SK-N-SH (cell line): Measurements from ENCODE around the gene TLX1. TPM values are rescaled to one million over a fixed set of nuclear protein-coding genes. Genes with fewer than 3 reads are reported as not detected.

ENCODE experiments used
- CTCF ChIA-PET: fragments of 300-600, 350-600 bp; formaldehyde crosslinking; extraction: SDS; loops from one replicate; lab custom pipeline; 2021; lab: Yijun Ruan, JAX
- POLR2A ChIA-PET: fragments of 350-600 bp; sonication (Branson Sonifier 250); formaldehyde crosslinking; extraction: SDS; loops from one replicate; lab custom pipeline; 2020; ENCODE audit warnings: antibody characterized with exemption, inconsistent platforms; lab: Yijun Ruan, JAX
- DNase-seq: peaks from one replicate; pipeline ENCODE4 v3.0.0; 2012
- H2AFZ ChIP-seq: fragments of 200-600 bp; sonication (generic); 2 replicates; pipeline ENCODE4 v1.8.1; 2016; ENCODE audit warnings: antibody characterized with exemption, mild to moderate bottlenecking, low read depth
- H3F3A ChIP-seq: fragments of 200-600 bp; sonication (generic); replicated peaks from 2 replicates; pipeline ENCODE3; 2016; ENCODE audit warnings: antibody characterized with exemption, mild to moderate bottlenecking; ENCODE audit not compliant: insufficient read depth
- H3K27ac ChIP-seq, 2 experiments: fragments of 200-500 bp in 1 of 2; fragments of 200-600 bp in 1 of 2; sonication (Bioruptor generic) in 1 of 2; sonication (generic), shearing (Covaris generic) in 1 of 2; 2 replicates each; pipeline versions ENCODE4 v1.5.1 to v1.6.1; 2014 to 2016; ENCODE audit warnings: low read depth in 2 of 2, inconsistent platforms in 1 of 2, low read length in 1 of 2, mild to moderate bottlenecking in 1 of 2, mixed read lengths in 1 of 2
- H3K27me3 ChIP-seq: fragments of 200-600 bp; sonication (generic), shearing (Covaris generic); 2 replicates; pipeline ENCODE4 v1.6.1; 2016; ENCODE audit warnings: mixed run types; ENCODE audit not compliant: insufficient read depth
- H3K36me3 ChIP-seq, 2 experiments: fragments of 200-500 bp in 1 of 2; fragments of 200-600 bp in 1 of 2; sonication (Bioruptor generic) in 1 of 2; sonication (generic) in 1 of 2; replicated peaks in 1 of 2; 2 replicates each; pipeline versions ENCODE3 to v1.5.1; 2014 to 2016; ENCODE audit warnings: low read length in 1 of 2, mild to moderate bottlenecking in 1 of 2; ENCODE audit not compliant: insufficient read depth in 2 of 2, control insufficient read depth in 1 of 2
- H3K4me1 ChIP-seq, 2 experiments: fragments of 200-500 bp in 1 of 2; fragments of 200-600 bp in 1 of 2; sonication (Bioruptor generic) in 1 of 2; sonication (generic), shearing (Covaris generic) in 1 of 2; 2 replicates each; pipeline versions ENCODE4 v1.5.1 to v1.6.1; 2014 to 2016; ENCODE audit warnings: low read depth in 1 of 2, low read length in 1 of 2, mixed run types in 1 of 2; ENCODE audit not compliant: insufficient read depth in 2 of 2, control insufficient read depth in 1 of 2
- H3K4me2 ChIP-seq: fragments of 200-600 bp; sonication (generic), shearing (Covaris generic); 2 replicates; pipeline ENCODE4 v1.6.1; 2017; ENCODE audit warnings: mixed run types
- H3K4me3 ChIP-seq, 2 experiments: fragments of 200-500 bp in 1 of 2; fragments of 200-600 bp in 1 of 2; sonication (Bioruptor generic) in 1 of 2; sonication (generic), shearing (Covaris generic) in 1 of 2; 2 replicates each; pipeline versions ENCODE4 v1.5.1 to v1.8.1; 2014 to 2016; ENCODE audit warnings: low read depth in 2 of 2, inconsistent platforms in 1 of 2, low read length in 1 of 2, mild to moderate bottlenecking in 1 of 2, mixed read lengths in 1 of 2, moderate library complexity in 1 of 2
- H3K79me2 ChIP-seq: fragments of 200-600 bp; sonication (generic); 2 replicates; pipeline ENCODE4 v1.8.1; 2017; ENCODE audit warnings: mild to moderate bottlenecking; ENCODE audit not compliant: insufficient read depth
- H3K9ac ChIP-seq: fragments of 200-600 bp; sonication (generic); 2 replicates; pipeline ENCODE4 v1.6.1; 2017; ENCODE audit warnings: mixed run types
- H3K9me2 ChIP-seq: fragments of 200-600 bp; sonication (generic); 2 replicates; pipeline ENCODE4 v1.6.1; 2017; ENCODE audit warnings: mixed run types
- H3K9me3 ChIP-seq: fragments of 200-600 bp; sonication (generic); 2 replicates; pipeline ENCODE4 v1.6.1; 2017; ENCODE audit warnings: mixed run types, mild to moderate bottlenecking, moderate library complexity
- H4K20me1 ChIP-seq: fragments of 200-600 bp; sonication (generic); 2 replicates; pipeline ENCODE4 v1.6.1; 2017; ENCODE audit warnings: mild to moderate bottlenecking, mixed run types; ENCODE audit not compliant: insufficient read depth
- CTCF ChIP-seq: fragments of 200-600 bp; sonication (generic); IDR thresholded peaks from 2 replicates; pipeline ENCODE4 v1.6.1; 2017; ENCODE audit warnings: antibody characterized with exemption, mild to moderate bottlenecking, moderate library complexity
- ELF1 ChIP-seq: IDR thresholded peaks from 2 replicates; pipeline ENCODE4 v1.4.0; 2012
- EP300 ChIP-seq, 2 experiments: IDR thresholded peaks; 2 replicates each; pipeline versions ENCODE4 v1.4.0 to v1.6.1; 2012; ENCODE audit warnings: borderline replicate concordance in 1 of 2, low read depth in 1 of 2, low read length in 1 of 2
- EZH2phosphoT487 ChIP-seq: fragments of 200-600 bp; sonication (generic); IDR thresholded peaks from 2 replicates; pipeline ENCODE4 v1.6.1; 2017; ENCODE audit warnings: low read depth, mixed run types, mild to moderate bottlenecking, antibody characterized with exemption, moderate library complexity, borderline replicate concordance
- FOSL2 ChIP-seq: IDR thresholded peaks from 2 replicates; pipeline ENCODE4 v1.4.0; 2012; ENCODE audit warnings: low read depth, mild to moderate bottlenecking, moderate library complexity, borderline replicate concordance
- FOXJ3 ChIP-seq: sonication (generic); formaldehyde crosslinking; IDR thresholded peaks from 2 replicates; pipeline ENCODE4 v1.5.1; 2020; ENCODE audit warnings: mild to moderate bottlenecking, missing genetic modification reagents
- FOXM1 ChIP-seq: IDR thresholded peaks from 2 replicates; pipeline ENCODE4 v1.4.0; 2012; ENCODE audit warnings: low read depth, mild to moderate bottlenecking
- GATA2 ChIP-seq: sonication (generic); formaldehyde crosslinking; IDR thresholded peaks from 2 replicates; pipeline ENCODE4 v1.5.0; 2020; ENCODE audit warnings: mild to moderate bottlenecking, missing genetic modification reagents
- IRF3 ChIP-seq: fragments of 150-350 bp; IDR thresholded peaks from 2 replicates; pipeline ENCODE4 v1.6.1; 2016; ENCODE audit warnings: mild to moderate bottlenecking, low read depth, low read length
- NFIC ChIP-seq: IDR thresholded peaks from 2 replicates; pipeline ENCODE4 v1.4.0; 2012; ENCODE audit warnings: borderline replicate concordance
- NRF1 ChIP-seq: IDR thresholded peaks from 2 replicates; pipeline ENCODE4 v1.6.1; 2012; ENCODE audit warnings: low read depth, mild to moderate bottlenecking, low read length
- RAD21 ChIP-seq: IDR thresholded peaks from 2 replicates; pipeline ENCODE4 v1.6.1; 2012; ENCODE audit warnings: mild to moderate bottlenecking, low read length
- RCOR1 ChIP-seq: fragments of 150-350 bp; IDR thresholded peaks from 2 replicates; pipeline ENCODE4 v1.6.1; 2017; ENCODE audit warnings: antibody characterized with exemption, low read length
- REST ChIP-seq: IDR thresholded peaks from 2 replicates; pipeline ENCODE4 v1.6.1; 2012; ENCODE audit warnings: mild to moderate bottlenecking, low read depth, low read length, moderate library complexity
- RFX5 ChIP-seq: IDR thresholded peaks from 2 replicates; pipeline ENCODE4 v1.6.1; 2012; ENCODE audit warnings: mild to moderate bottlenecking, improper control_type of control experiment, low read length
- SIN3A ChIP-seq: IDR thresholded peaks from 2 replicates; pipeline ENCODE4 v1.6.1; 2012; ENCODE audit warnings: low read depth, mild to moderate bottlenecking, low read length, moderate library complexity, borderline replicate concordance
- SMC3 ChIP-seq: IDR thresholded peaks from 2 replicates; pipeline ENCODE4 v1.6.1; 2012; ENCODE audit warnings: low read depth, low read length, improper control_type of control experiment
- TAF1 ChIP-seq: IDR thresholded peaks from 2 replicates; pipeline ENCODE4 v1.6.1; 2012; ENCODE audit warnings: low read depth, mild to moderate bottlenecking, low read length, moderate library complexity, borderline replicate concordance
- TCF12 ChIP-seq: IDR thresholded peaks from 2 replicates; pipeline ENCODE4 v1.4.0; 2012
- USF1 ChIP-seq: IDR thresholded peaks from 2 replicates; pipeline ENCODE4 v1.4.0; 2012; ENCODE audit warnings: low read depth, borderline replicate concordance
- USF2 ChIP-seq: fragments of 150-350 bp; IDR thresholded peaks from 2 replicates; pipeline ENCODE4 v1.6.1; 2017; ENCODE audit warnings: antibody characterized with exemption, low read length, low read depth, borderline replicate concordance
- YY1 ChIP-seq: IDR thresholded peaks from 2 replicates; pipeline ENCODE4 v1.4.0; 2012; ENCODE audit warnings: low read depth, mild to moderate bottlenecking
- ZBTB33 ChIP-seq: IDR thresholded peaks from 2 replicates; pipeline ENCODE4 v1.4.0; 2012; ENCODE audit warnings: low read depth, borderline replicate concordance
- WGBS: methylation state at CpG from one replicate; pipeline ENCODE4 v1.1.6; 2017; ENCODE audit warnings: low lambda C conversion rate; 5-methylcytosine and 5-hydroxymethylcytosine counted together
- polyA plus RNA-seq, 3 experiments: library from polyadenylated mRNA; depleted of rRNA; stranded (reverse); fragments of >200 nt; gene quantifications; 2 replicates each; pipeline ENCODE4 v1.2.3, GENCODE V29; 2012

TLX1 gene
- polyA plus RNA-seq, 1 of the 3 experiments (the other 2 are of a cell fraction): not detected

GRCh38 chr10:101087965-101088364, 43.1 kb upstream of the TLX1 start:
- ChIA-PET CTCF (interaction anchor here (0.7 to 32.9 kb wide), 14 partner anchors 8 to 126 kb away, joined by 3 to 972 read pairs (median 5); partner anchors contain the start of genes LZTS2 and TLX1), POLR2A (interaction anchor here (1.1 kb wide), 1 partner anchor 45 kb away, joined by 4 read pairs; no protein-coding TSS in a partner anchor)
- peaks cover 58% of the 10 kb centered on the region; the same call in 1 of the 2 replicates for H3K27me3 ChIP-seq
- H3K4me1 ChIP-seq: peaks cover 0 to 21% of the 10 kb centered on the region in 2 experiments; a peak in 1 of 4 replicates
- no peak overlapping the region for H3K9ac ChIP-seq
- no peak overlapping the region for H2AFZ ChIP-seq
- no peak overlapping the region; a peak in 1 of 4 replicates for H3K4me3 ChIP-seq
- H3K9me2 ChIP-seq: no peaks in the 10 kb centered on the region
- H4K20me1 ChIP-seq: no peaks in the 10 kb centered on the region
- H3K27ac ChIP-seq: no peak overlapping the region
- 23% methylated on average over 13 of the region's 14 CpGs for WGBS
- no peaks in the 10 kb centered on the region for H3K79me2 ChIP-seq
- H3K9me3 ChIP-seq: no peaks in the 10 kb centered on the region
- H3K4me2 ChIP-seq: no peak overlapping the region
- no peaks in the 10 kb centered on the region for H3F3A ChIP-seq
- peak; percentile 58 for DNase-seq
- H3K36me3 ChIP-seq: no peaks in the 10 kb centered on the region
- peak in 1 of 2 experiments; percentile 66; a peak in 2 of 4 replicates for TF ChIP-seq EP300 (IDR thresholded peaks at IDR 0.05; ENCODE audit: borderline replicate concordance in 1 of 2, low read depth in 1 of 2, low read length in 1 of 2)
- TF ChIP-seq RCOR1: peak; percentile 31; the same call in 1 of the 2 replicates
- no peak for TF ChIP-seq TAF1
- TF ChIP-seq USF2: no peak
- TF ChIP-seq FOSL2: no peak
- peak; percentile 87 for TF ChIP-seq GATA2 (CRISPR knock-in tag)
- TF ChIP-seq SMC3: no peak
- TF ChIP-seq FOXJ3 (CRISPR knock-in tag): no peak
- no peak for TF ChIP-seq ELF1
- TF ChIP-seq SIN3A: no peak
- TF ChIP-seq TCF12: no peak
- TF ChIP-seq NFIC: 0 out of 2 replicates have a peak, but pooled peaks have one; percentile 10
- TF ChIP-seq RFX5: no peak
- TF ChIP-seq REST: no peak
- no peak for TF ChIP-seq USF1
- TF ChIP-seq IRF3: no peak
- TF ChIP-seq NRF1: no peak
- no peak for TF ChIP-seq EZH2phosphoT487
- no peak for TF ChIP-seq CTCF
- no peak for TF ChIP-seq YY1
- TF ChIP-seq ZBTB33: no peak
- TF ChIP-seq RAD21: no peak
- TF ChIP-seq FOXM1: no peak
